Liver (tissue), 9 donors: ENCODE results near the gene SCAF1. TPM values are rescaled to one million over a fixed set of nuclear protein-coding genes. Genes with fewer than 3 reads are reported as not detected.

Experiments
- DNase-seq: peaks from one replicate; pipeline ENCODE4 v3.0.0-alpha.2; 2017; ENCODE audit warnings: low spot score
- H3K27ac ChIP-seq, 2 donors: one replicate each; pipeline ENCODE4 v1.7.0; 2013; ENCODE audit warnings: inconsistent platforms in 2 of 2, low read length in 2 of 2, control low read depth in 1 of 2, low read depth in 1 of 2, mild to moderate bottlenecking in 1 of 2
- H3K27me3 ChIP-seq, 4 donors: one replicate each; pipeline versions ENCODE4 v1.6.1 to v1.7.0; 2013; ENCODE audit warnings: low read length in 3 of 4, inconsistent platforms in 1 of 4, mild to moderate bottlenecking in 1 of 4, moderate library complexity in 1 of 4; ENCODE audit not compliant: control insufficient read depth in 4 of 4, insufficient read depth in 4 of 4
- H3K36me3 ChIP-seq, 4 donors: one replicate each; pipeline versions ENCODE4 v1.6.1 to v1.7.0; 2013; ENCODE audit warnings: low read length in 3 of 4, mild to moderate bottlenecking in 3 of 4, low read depth in 1 of 4, moderate library complexity in 1 of 4; ENCODE audit not compliant: control insufficient read depth in 4 of 4, insufficient read depth in 3 of 4
- H3K4me1 ChIP-seq, 4 donors: one replicate each; pipeline versions ENCODE4 v1.6.1 to v1.7.0; 2013; ENCODE audit warnings: low read length in 3 of 4, mild to moderate bottlenecking in 3 of 4, moderate library complexity in 1 of 4; ENCODE audit not compliant: control insufficient read depth in 4 of 4, insufficient read depth in 4 of 4
- H3K4me3 ChIP-seq, 3 donors: one replicate each; pipeline versions ENCODE4 v1.6.1 to v1.7.0; 2013; ENCODE audit warnings: low read length in 3 of 3, control low read depth in 1 of 3, low read depth in 1 of 3, mild to moderate bottlenecking in 1 of 3
- H3K9ac ChIP-seq, 2 donors: one replicate each; pipeline ENCODE4 v1.7.0; 2013; ENCODE audit warnings: low read length in 2 of 2, mild to moderate bottlenecking in 2 of 2, moderate library complexity in 2 of 2, control low read depth in 1 of 2, low read depth in 1 of 2
- H3K9me3 ChIP-seq, 4 donors: one replicate each; pipeline versions ENCODE4 v1.6.1 to v1.7.0; 2013; ENCODE audit warnings: low read length in 3 of 4; ENCODE audit not compliant: control insufficient read depth in 4 of 4
- ATF3 ChIP-seq: IDR thresholded peaks from 2 replicates; pipeline ENCODE4 v1.6.1; 2016; ENCODE audit warnings: antibody characterized with exemption
- CTCF ChIP-seq: fragments of 150-350 bp; IDR thresholded peaks from 2 replicates; pipeline ENCODE4 v1.5.1; 2017; ENCODE audit warnings: improper control_type of control experiment, low read depth, low read length; ENCODE audit not compliant: missing input control
- EGR1 ChIP-seq, 2 donors: IDR thresholded peaks; 2 replicates each; pipeline ENCODE4 v1.6.1; 2016 to 2018; ENCODE audit warnings: antibody characterized with exemption in 2 of 2, low read depth in 2 of 2
- FOXA2 ChIP-seq: IDR thresholded peaks from 2 replicates; pipeline ENCODE4 v1.6.1; 2016; ENCODE audit warnings: antibody characterized with exemption
- GABPA ChIP-seq, 2 donors: IDR thresholded peaks in 1 of 2; conservative IDR thresholded peaks in 1 of 2; 2 replicates each; pipeline ENCODE4 v1.6.1; 2016; ENCODE audit warnings: antibody characterized with exemption in 2 of 2, mild to moderate bottlenecking in 1 of 2, moderate library complexity in 1 of 2
- HNF4A ChIP-seq, 2 donors: conservative IDR thresholded peaks; 2 replicates each; pipeline ENCODE4 v1.6.1; 2016; ENCODE audit warnings: antibody characterized with exemption in 2 of 2, mild to moderate bottlenecking in 2 of 2
- HNF4G ChIP-seq: IDR thresholded peaks from 2 replicates; pipeline ENCODE4 v1.6.1; 2016; ENCODE audit warnings: antibody characterized with exemption
- JUND ChIP-seq, 2 donors: IDR thresholded peaks; 2 replicates each; pipeline ENCODE4 v1.6.1; 2016; ENCODE audit warnings: antibody characterized with exemption in 2 of 2
- MAX ChIP-seq: IDR thresholded peaks from 2 replicates; pipeline ENCODE4 v1.6.1; 2016; ENCODE audit warnings: antibody characterized with exemption
- NR2F2 ChIP-seq: IDR thresholded peaks from 2 replicates; pipeline ENCODE4 v1.6.1; 2016; ENCODE audit warnings: antibody characterized with exemption
- RAD21 ChIP-seq, 2 donors: IDR thresholded peaks; 2 replicates each; pipeline ENCODE4 v1.6.1; 2016; ENCODE audit warnings: antibody characterized with exemption in 2 of 2, mild to moderate bottlenecking in 2 of 2
- REST ChIP-seq: IDR thresholded peaks from 2 replicates; pipeline ENCODE4 v1.6.1; 2016; ENCODE audit warnings: antibody characterized with exemption, mild to moderate bottlenecking
- RXRA ChIP-seq, 2 donors: IDR thresholded peaks; 2 replicates each; pipeline ENCODE4 v1.6.1; 2017 to 2018; ENCODE audit warnings: antibody characterized with exemption in 2 of 2, mild to moderate bottlenecking in 1 of 2
- TAF1 ChIP-seq: conservative IDR thresholded peaks from 2 replicates; pipeline ENCODE4 v1.6.1; 2016; ENCODE audit warnings: antibody characterized with exemption, mild to moderate bottlenecking
- YY1 ChIP-seq: IDR thresholded peaks from 2 replicates; pipeline ENCODE4 v1.6.1; 2016; ENCODE audit warnings: antibody characterized with exemption, mild to moderate bottlenecking
- ZBTB33 ChIP-seq: IDR thresholded peaks from 2 replicates; pipeline ENCODE4 v1.6.1; 2016; ENCODE audit warnings: antibody characterized with exemption
- WGBS: extraction: QIAGEN DNeasy Blood & Tissue Kit; methylation state at CpG from one replicate; pipeline ENCODE4 v1.1.7; 2013; 5-methylcytosine and 5-hydroxymethylcytosine counted together
- polyA plus RNA-seq, 2 donors: library from polyadenylated mRNA; stranded (reverse) in 1 of 2; unstranded in 1 of 2; fragments of 200-250 nt in 1 of 2; fragments of >200 nt in 1 of 2; fragmentation: Nextera tagmentation in 1 of 2; extraction: Ambion mirVana in 1 of 2; gene quantifications; one replicate each; pipeline versions ENCODE4 v1.2.1 to v1.2.3, GENCODE V29; 2013 to 2015
- total RNA-seq, 2 donors: library from RNA; depleted of rRNA; stranded (reverse); fragments of >200 nt; gene quantifications; one replicate each; pipeline ENCODE4 v1.2.3, GENCODE V29; 2014
- donor health status: healthy.
- donor health status: healthy.
- donor health status: healthy.
- donor health status: healthy.
- donor health status: healthy.

The SCAF1 gene
- total and polyA plus RNA-seq, 4 donors: 4.6 to 17.6 (median 9.9) TPM

GRCh38 chr19:49663224-49663623 lies 21.2 kb downstream of the SCAF1 start:
- TF ChIP-seq REST (no peak), MAX (no peak), FOXA2 (no peak), YY1 (no peak), NR2F2 (no peak), HNF4G (no peak), HNF4A (conservative IDR thresholded peaks at IDR 0.05) (no peak), EGR1 (IDR thresholded peaks at IDR 0.05; ENCODE audit: low read depth in 2 of 2) (no peak), ZBTB33 (no peak), RAD21 (IDR thresholded peaks at IDR 0.05) (no peak), GABPA (IDR thresholded peaks at IDR 0.05 in 1 of 2, conservative IDR thresholded peaks at IDR 0.05 in 1 of 2) (no peak), JUND (IDR thresholded peaks at IDR 0.05) (no peak), ATF3 (no peak), TAF1 (no peak), CTCF (no peak), RXRA (IDR thresholded peaks at IDR 0.05) (no peak)
- no peak for DNase-seq
- H3K27ac ChIP-seq: no peak overlapping the region
- peaks cover 7 to 35% (median 27%) of the 10 kb centered on the region in 4 donors for H3K4me1 ChIP-seq
- H3K9ac ChIP-seq: no peak overlapping the region
- H3K4me3 ChIP-seq: no peak overlapping the region
- H3K27me3 ChIP-seq: no peaks in the 10 kb centered on the region
- no peaks in the 10 kb centered on the region for H3K9me3 ChIP-seq
- 94% methylated on average over 12 of the region's 12 CpGs for WGBS
- peaks cover 10 to 37% (median 17%) of the 10 kb centered on the region in 4 donors for H3K36me3 ChIP-seq
